Measurements from ENCODE around the gene ELFN1.

ELFN1 gene

GRCh38 chr7:1637155-1637554 is 32.9 kb upstream of the ELFN1 start:
- H3F3A ChIP-seq (ENCODE audit: insufficient read depth): no peaks in the 10 kb centered on the region
- H3K9me2 ChIP-seq (replicated peaks; ENCODE audit: insufficient read depth, low read length): no peaks in the 10 kb centered on the region
- no peak overlapping the region for H3K9ac ChIP-seq (ENCODE audit: low read length)
- H2AFZ ChIP-seq (ENCODE audit: low read depth, low read length, severe bottlenecking): no peak overlapping the region
- peaks cover 11% of the 10 kb centered on the region; the same call in 1 of the 2 replicates for H3K9me3 ChIP-seq (ENCODE audit: insufficient read depth, low read length)
- H3K4me2 ChIP-seq (ENCODE audit: low read depth, low read length, poor library complexity, severe bottlenecking): no peak overlapping the region
- no peak overlapping the region for H3K27ac ChIP-seq (ENCODE audit: low read depth, low read length)
- H3K27me3 ChIP-seq (ENCODE audit: low read length): no peaks in the 10 kb centered on the region; the same call in 1 of the 2 replicates
- no peaks in the 10 kb centered on the region for H3K36me3 ChIP-seq (ENCODE audit: low read length)
- no peak overlapping the region for H3K4me3 ChIP-seq (ENCODE audit: insufficient read depth, low read length, poor library complexity, severe bottlenecking)
- H4K20me1 ChIP-seq (ENCODE audit: low read depth, low read length): no peaks in the 10 kb centered on the region
- no peaks in the 10 kb centered on the region for H3K79me2 ChIP-seq (ENCODE audit: insufficient read depth, low read length)
- no peak for TF ChIP-seq CTCF (IDR thresholded peaks at IDR 0.05; ENCODE audit: insufficient read depth, low read length, poor library complexity, severe bottlenecking)
- TF ChIP-seq EZH2phosphoT487 (conservative IDR thresholded peaks at IDR 0.05; ENCODE audit: low read length): no peak

GRCh38 chr7:1638215-1638661 is 31.8 kb upstream of the ELFN1 start:
- no peak overlapping the region for H3K9ac ChIP-seq (ENCODE audit: low read length)
- H3K27me3 ChIP-seq (ENCODE audit: low read length): no peaks in the 10 kb centered on the region; the same call in 1 of the 2 replicates
- H3K4me2 ChIP-seq (ENCODE audit: low read depth, low read length, poor library complexity, severe bottlenecking): no peak overlapping the region
- no peaks in the 10 kb centered on the region for H3K79me2 ChIP-seq (ENCODE audit: insufficient read depth, low read length)
- no peak overlapping the region for H2AFZ ChIP-seq (ENCODE audit: low read depth, low read length, severe bottlenecking)
- TF ChIP-seq EZH2phosphoT487 (conservative IDR thresholded peaks at IDR 0.05; ENCODE audit: low read length) (no peak), CTCF (IDR thresholded peaks at IDR 0.05; ENCODE audit: insufficient read depth, low read length, poor library complexity, severe bottlenecking) (no peak)
- H4K20me1 ChIP-seq (ENCODE audit: low read depth, low read length): no peaks in the 10 kb centered on the region
- H3K9me3 ChIP-seq (ENCODE audit: insufficient read depth, low read length): peaks cover 11% of the 10 kb centered on the region; the same call in 1 of the 2 replicates
- no peaks in the 10 kb centered on the region for H3F3A ChIP-seq (ENCODE audit: insufficient read depth)
- no peaks in the 10 kb centered on the region for H3K9me2 ChIP-seq (replicated peaks; ENCODE audit: insufficient read depth, low read length)
- H3K36me3 ChIP-seq (ENCODE audit: low read length): no peaks in the 10 kb centered on the region
- H3K4me3 ChIP-seq (ENCODE audit: insufficient read depth, low read length, poor library complexity, severe bottlenecking): no peak overlapping the region
- H3K27ac ChIP-seq (ENCODE audit: low read depth, low read length): no peak overlapping the region

- Histone ChIP-seq H4K20me1 (ENCODE audit: low read depth, low read length) (no peaks in the 10 kb centered on the region), H3K27me3 (ENCODE audit: low read length) (no peaks in the 10 kb centered on the region; the same call in 1 of the 2 replicates), H3K9ac (ENCODE audit: low read length) (no peak overlapping the region), H3K4me3 (ENCODE audit: insufficient read depth, low read length, poor library complexity, severe bottlenecking) (no peak overlapping the region), H2AFZ (ENCODE audit: low read depth, low read length, severe bottlenecking) (no peak overlapping the region), H3K79me2 (ENCODE audit: insufficient read depth, low read length) (no peaks in the 10 kb centered on the region), H3K36me3 (ENCODE audit: low read length) (no peaks in the 10 kb centered on the region), H3F3A (ENCODE audit: insufficient read depth) (no peaks in the 10 kb centered on the region), H3K27ac (ENCODE audit: low read depth, low read length) (no peak overlapping the region), H3K9me3 (ENCODE audit: insufficient read depth, low read length) (peaks cover 11% of the 10 kb centered on the region; the same call in 1 of the 2 replicates), H3K9me2 (replicated peaks; ENCODE audit: insufficient read depth, low read length) (no peaks in the 10 kb centered on the region), H3K4me2 (ENCODE audit: low read depth, low read length, poor library complexity, severe bottlenecking) (no peak overlapping the region)
- no peak for TF ChIP-seq CTCF (IDR thresholded peaks at IDR 0.05; ENCODE audit: insufficient read depth, low read length, poor library complexity, severe bottlenecking)
- no peak for TF ChIP-seq EZH2phosphoT487 (conservative IDR thresholded peaks at IDR 0.05; ENCODE audit: low read length)
These were observed 31.0 kb upstream of the ELFN1 start for GRCh38 chr7:1639071-1639470.
